ENCODE measurements around the gene ZNF436. TPM values are rescaled to one million over a fixed set of nuclear protein-coding genes. Genes with fewer than 3 reads are reported as not detected.

ZNF436 gene
- total RNA-seq, 1 donor from 2014 or later = 26.0 TPM

DNA sequence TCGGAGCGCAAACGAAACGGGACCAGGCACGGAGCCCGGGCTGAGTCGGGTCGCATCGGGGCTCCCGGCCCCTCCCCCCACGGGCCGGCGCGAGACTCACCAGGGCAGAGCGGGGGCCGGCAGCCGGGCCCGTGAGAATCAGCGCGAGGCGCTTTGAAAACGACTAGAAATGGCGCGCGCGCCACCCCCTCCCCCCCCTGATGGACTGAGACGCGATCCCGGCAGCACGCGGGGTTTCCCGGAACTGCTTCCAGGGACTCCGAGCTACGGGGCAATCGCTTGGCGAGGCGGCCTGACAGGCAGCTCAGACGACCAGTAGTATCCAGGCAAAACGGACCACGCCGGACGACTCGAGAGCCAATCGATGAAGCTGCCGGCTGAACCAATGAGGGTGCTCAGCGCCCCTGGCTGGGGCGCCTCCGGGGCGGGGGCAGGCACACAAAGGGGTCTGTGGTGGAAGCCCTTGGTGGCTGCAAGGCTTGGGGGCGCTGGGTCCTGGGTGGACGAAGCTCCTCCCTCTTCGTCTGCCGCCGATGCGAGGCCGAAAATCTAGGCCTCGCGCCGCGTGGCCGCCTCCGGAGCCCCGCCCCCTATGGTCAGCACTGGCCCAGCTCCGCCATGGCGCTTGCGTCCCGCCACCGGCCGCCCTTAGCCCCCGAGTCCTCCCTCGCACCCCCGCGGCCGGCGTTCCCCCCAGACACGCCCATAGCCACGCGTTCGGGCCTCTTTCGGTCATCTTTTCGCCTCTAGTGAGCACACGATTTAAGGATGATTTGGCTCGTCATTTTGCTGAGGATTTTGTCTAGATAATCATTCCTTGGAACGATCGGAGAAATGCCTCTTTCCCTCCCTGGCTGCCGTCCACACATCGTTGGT is 25.3 kb downstream of the ZNF436 start, which contains the start of gene HNRNPR:
TSS of gene HNRNPR (minus strand) at position 174 of the 876 bp plus-strand sequence. CDS start 3,276 bp downstream, outside the sequence.
- Mint-ChIP-seq H3K27me3 (ENCODE audit: unreplicated experiment) (no peaks in the 10 kb centered on the region), H3K36me3 (ENCODE audit: low read depth, unreplicated experiment) (no peaks in the 10 kb centered on the region)
- TF ChIP-seq, protein P1, sequence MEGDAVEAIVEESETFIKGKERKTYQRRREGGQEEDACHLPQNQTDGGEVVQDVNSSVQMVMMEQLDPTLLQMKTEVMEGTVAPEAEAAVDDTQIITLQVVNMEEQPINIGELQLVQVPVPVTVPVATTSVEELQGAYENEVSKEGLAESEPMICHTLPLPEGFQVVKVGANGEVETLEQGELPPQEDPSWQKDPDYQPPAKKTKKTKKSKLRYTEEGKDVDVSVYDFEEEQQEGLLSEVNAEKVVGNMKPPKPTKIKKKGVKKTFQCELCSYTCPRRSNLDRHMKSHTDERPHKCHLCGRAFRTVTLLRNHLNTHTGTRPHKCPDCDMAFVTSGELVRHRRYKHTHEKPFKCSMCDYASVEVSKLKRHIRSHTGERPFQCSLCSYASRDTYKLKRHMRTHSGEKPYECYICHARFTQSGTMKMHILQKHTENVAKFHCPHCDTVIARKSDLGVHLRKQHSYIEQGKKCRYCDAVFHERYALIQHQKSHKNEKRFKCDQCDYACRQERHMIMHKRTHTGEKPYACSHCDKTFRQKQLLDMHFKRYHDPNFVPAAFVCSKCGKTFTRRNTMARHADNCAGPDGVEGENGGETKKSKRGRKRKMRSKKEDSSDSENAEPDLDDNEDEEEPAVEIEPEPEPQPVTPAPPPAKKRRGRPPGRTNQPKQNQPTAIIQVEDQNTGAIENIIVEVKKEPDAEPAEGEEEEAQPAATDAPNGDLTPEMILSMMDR (IDR thresholded peaks at IDR 0.05; ENCODE audit: unreplicated experiment) = no peak

GRCh38 chr1:23343221-23344110 is 26.2 kb downstream of the ZNF436 start:
- TF ChIP-seq, protein P1 (IDR thresholded peaks at IDR 0.05; ENCODE audit: unreplicated experiment) = no peak
- peak overlapping the region; percentile 84 for H3K4me3 Mint-ChIP-seq (ENCODE audit: unreplicated experiment)
- no peaks in the 10 kb centered on the region for H3K36me3 Mint-ChIP-seq (ENCODE audit: low read depth, unreplicated experiment)
- H3K4me1 Mint-ChIP-seq (ENCODE audit: unreplicated experiment) = peaks cover 28% of the 10 kb centered on the region
- peak overlapping the region; percentile 93 for H3K27ac Mint-ChIP-seq (ENCODE audit: unreplicated experiment)
- H3K27me3 Mint-ChIP-seq (ENCODE audit: unreplicated experiment) = no peaks in the 10 kb centered on the region
- DNase-seq (ENCODE audit: low spot score) = peak; percentile 56
- H3K9me3 Mint-ChIP-seq (ENCODE audit: unreplicated experiment) = no peaks in the 10 kb centered on the region

More for the DNA sequence above, 25.3 kb downstream of the ZNF436 start, which contains the start of gene HNRNPR:
- DNase-seq (ENCODE audit: low spot score) = peak; percentile 100
- Mint-ChIP-seq H3K4me1 (ENCODE audit: unreplicated experiment) (peaks cover 28% of the 10 kb centered on the region), H3K4me3 (ENCODE audit: unreplicated experiment) (peak within 1 kb of the TSS; percentile 93), H3K27ac (ENCODE audit: unreplicated experiment) (peak within 1 kb of the TSS; percentile 93), H3K9me3 (ENCODE audit: unreplicated experiment) (no peaks in the 10 kb centered on the region)

DNA sequence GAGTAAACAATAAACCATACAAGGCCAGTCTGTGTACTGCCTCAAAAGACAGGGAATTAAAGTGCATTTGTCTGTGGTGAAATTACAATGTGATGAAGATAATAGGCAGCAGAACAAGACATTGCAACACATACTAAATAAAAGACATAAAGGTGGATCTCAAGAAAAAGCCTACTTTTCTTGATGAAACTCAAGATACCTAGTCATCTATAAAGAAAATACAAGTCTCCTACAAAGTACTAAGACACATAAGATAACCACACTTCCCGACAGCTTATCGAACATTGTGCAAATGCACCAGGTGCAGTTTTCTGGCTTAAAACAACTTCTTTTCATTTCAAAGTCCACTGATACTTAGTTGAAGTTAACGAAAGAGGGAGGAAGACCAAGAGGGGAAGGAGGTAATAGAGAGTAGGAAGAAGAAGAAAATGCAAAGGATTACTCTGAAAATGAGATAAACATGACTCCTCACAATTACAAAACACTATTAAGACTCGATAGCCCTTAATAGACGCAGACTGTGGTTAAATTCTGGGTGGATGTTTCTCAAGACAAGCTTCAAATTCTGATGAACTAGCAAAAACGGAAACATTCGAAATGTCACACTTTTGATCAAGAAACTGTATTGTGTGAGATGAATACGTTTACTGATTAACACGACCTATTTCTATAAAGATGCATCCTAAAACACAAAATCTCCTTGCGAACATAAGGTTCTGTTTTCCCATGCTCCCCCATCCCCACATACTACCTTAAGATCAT is 27.5 kb downstream of the ZNF436 start:
- Mint-ChIP-seq H3K27me3 (ENCODE audit: unreplicated experiment) (no peaks in the 10 kb centered on the region), H3K4me3 (ENCODE audit: unreplicated experiment) (peak overlapping the region; percentile 84), H3K27ac (ENCODE audit: unreplicated experiment) (peak overlapping the region; percentile 22), H3K36me3 (ENCODE audit: low read depth, unreplicated experiment) (peaks cover 5% of the 10 kb centered on the region), H3K4me1 (ENCODE audit: unreplicated experiment) (peaks cover 28% of the 10 kb centered on the region), H3K9me3 (ENCODE audit: unreplicated experiment) (no peaks in the 10 kb centered on the region)
- no peak for DNase-seq (ENCODE audit: low spot score)
- TF ChIP-seq, protein P1 (IDR thresholded peaks at IDR 0.05; ENCODE audit: unreplicated experiment) = no peak

GRCh38 chr1:23339632-23340031 is 30.0 kb downstream of the ZNF436 start:
- Mint-ChIP-seq H3K36me3 (ENCODE audit: low read depth, unreplicated experiment) (peaks cover 14% of the 10 kb centered on the region), H3K4me1 (ENCODE audit: unreplicated experiment) (peaks cover 25% of the 10 kb centered on the region), H3K9me3 (ENCODE audit: unreplicated experiment) (no peaks in the 10 kb centered on the region), H3K27ac (ENCODE audit: unreplicated experiment) (no peak overlapping the region), H3K4me3 (ENCODE audit: unreplicated experiment) (no peak overlapping the region), H3K27me3 (ENCODE audit: unreplicated experiment) (no peaks in the 10 kb centered on the region)
- DNase-seq (ENCODE audit: low spot score) = no peak
- TF ChIP-seq, protein P1 (IDR thresholded peaks at IDR 0.05; ENCODE audit: unreplicated experiment) = no peak

Measured in endothelial cell (in vitro differentiated cells).